NAMALWA (cell line): ENCODE data around the gene ABCA9.
A peak's percentile ranks its signal among the peaks of the same experiment; 100 is the strongest.
"Not testable (repeated sequence)": the region's sequence is repeated elsewhere in the genome, so short reads cannot be mapped to it uniquely, and the experiment has no call there.

Source experiments
- DNase-seq: peaks from one replicate; pipeline ENCODE4 v3.0.0-alpha.2; 2015; ENCODE audit warnings: low spot score

Gene ABCA9

GRCh38 chr17:69018687-69019086 lies 42.0 kb downstream of the ABCA9 start:
- DNase-seq: no peak

GRCh38 chr17:69018022-69018615 lies 42.6 kb downstream of the ABCA9 start:
- DNase-seq: no peak

- no peak for DNase-seq
Observed at GRCh38 chr17:69015631-69016030, 45.1 kb downstream of the ABCA9 start.

GRCh38 chr17:69012895-69013805 lies 47.6 kb downstream of the ABCA9 start:
- DNase-seq: no peak

- no peak for DNase-seq
Observed at GRCh38 chr17:69009930-69010329, 50.8 kb downstream of the ABCA9 start.

GRCh38 chr17:69004759-69005158 lies 56.0 kb downstream of the ABCA9 start:
- DNase-seq: not testable (repeated sequence)

GRCh38 chr17:68999743-69000142 lies 61.0 kb downstream of the ABCA9 start:
- not testable (repeated sequence) for DNase-seq

GRCh38 chr17:68993112-68993511 lies 67.6 kb downstream of the ABCA9 start:
- DNase-seq: no peak

- DNase-seq: no peak
Observed at GRCh38 chr17:68987966-68988365, 72.8 kb downstream of the ABCA9 start.

GRCh38 chr17:68981288-68981687 lies 79.4 kb downstream of the ABCA9 start:
- DNase-seq: no peak

- DNase-seq: no peak
Observed at GRCh38 chr17:68973098-68973846, 87.5 kb downstream of the ABCA9 start.

- peak; percentile 38 for DNase-seq
Observed at GRCh38 chr17:68972119-68972704, 88.5 kb downstream of the ABCA9 start.

- DNase-seq: no peak
Observed at GRCh38 chr17:68969101-68969500, 91.6 kb downstream of the ABCA9 start.

- DNase-seq: no peak
Observed at GRCh38 chr17:68963958-68964357, 96.8 kb downstream of the ABCA9 start.

GRCh38 chr17:68961214-68961882 lies 99.4 kb downstream of the ABCA9 start:
- no peak for DNase-seq

GRCh38 chr17:68959117-68959516 lies 101.6 kb downstream of the ABCA9 start:
- not testable (repeated sequence) for DNase-seq

GRCh38 chr17:68957944-68958343 lies 102.8 kb downstream of the ABCA9 start:
- no peak for DNase-seq

GRCh38 chr17:68955181-68955841 lies 105.4 kb downstream of the ABCA9 start, which contains the start of gene ABCA8:
Gene ABCA8, minus strand, starts transcription at chr17:68955392. Its CDS starts 13,358 bp downstream, at chr17:68942034.
- no peak for DNase-seq

- DNase-seq: no peak
Observed at GRCh38 chr17:68954146-68954896, 106.4 kb downstream of the ABCA9 start.

GRCh38 chr17:68953340-68953997 lies 107.3 kb downstream of the ABCA9 start:
- DNase-seq: no peak
